PC-3 (cell line): ENCODE data around the gene ZNF385B. TPM values are rescaled to one million over a fixed set of nuclear protein-coding genes. Genes with fewer than 3 reads are reported as not detected.

ENCODE experiments used
- ATAC-seq: fragments of 200-7000 bp; cut with Tn5 transposase; 2 replicates; pipeline ENCODE4 v1.9.1; 2020; ENCODE audit warnings: mild to moderate bottlenecking, moderate library complexity
- BruUV-seq: library from RNA; stranded (reverse); fragments of 400-500 nt; replicated peaks from 2 replicates; lab custom pipeline; 2021; lab: Mats Ljungman, UMichigan
- CTCF ChIA-PET: fragments of 300-600 bp; sonication (Branson Sonifier 250); formaldehyde crosslinking; loops from one replicate; lab custom pipeline; 2022; ENCODE audit warnings: antibody characterized with exemption; lab: Charles Lee
- POLR2A ChIA-PET: fragments of 300-600 bp; sonication (Branson Sonifier 250); formaldehyde crosslinking; loops from one replicate; lab custom pipeline; 2022; ENCODE audit warnings: antibody characterized with exemption; ENCODE audit not compliant: unreplicated experiment; lab: Charles Lee
- DNase-seq: peaks from one replicate; pipeline ENCODE4 v3.0.0-alpha.2; 2015
- H2AFZ ChIP-seq: fragments of 300-600 bp; sonication (generic); 2 replicates; pipeline ENCODE4 v1.6.0; 2016; ENCODE audit warnings: antibody characterized with exemption, low read length
- H3F3A ChIP-seq: fragments of 300-600 bp; sonication (generic); one replicate; pipeline ENCODE4 v1.6.0; 2017; ENCODE audit warnings: antibody characterized with exemption, low read length, control low read depth, mild to moderate bottlenecking; ENCODE audit not compliant: unreplicated experiment
- H3K27ac ChIP-seq: fragments of 300-600 bp; sonication (generic); 2 replicates; pipeline ENCODE4 v1.5.1; 2016; ENCODE audit warnings: mild to moderate bottlenecking, low read length
- H3K27me3 ChIP-seq: fragments of 300-600 bp; sonication (generic); 2 replicates; pipeline ENCODE4 v1.6.1; 2016; ENCODE audit warnings: low read length, mixed read lengths
- H3K36me3 ChIP-seq: fragments of 300-600 bp; sonication (generic); 2 replicates; pipeline ENCODE4 v1.6.1; 2016; ENCODE audit warnings: low read depth, mixed run types, low read length, mixed read lengths
- H3K4me1 ChIP-seq: fragments of 300-600 bp; sonication (generic); 2 replicates; pipeline ENCODE4 v1.5.1; 2016; ENCODE audit warnings: low read length; ENCODE audit not compliant: insufficient read depth
- H3K4me2 ChIP-seq: fragments of 300-600 bp; sonication (generic); 2 replicates; pipeline ENCODE4 v1.6.0; 2016; ENCODE audit warnings: low read length
- H3K4me3 ChIP-seq: fragments of 300-600 bp; sonication (generic); 2 replicates; pipeline ENCODE4 v1.5.1; 2016; ENCODE audit warnings: mild to moderate bottlenecking, low read length, mixed read lengths
- H3K79me2 ChIP-seq: fragments of 300-600 bp; sonication (generic); 2 replicates; pipeline ENCODE4 v1.6.1; 2017; ENCODE audit warnings: low read length, mixed read lengths
- H3K9ac ChIP-seq: fragments of 300-600 bp; sonication (generic); 2 replicates; pipeline ENCODE4 v1.6.0; 2016; ENCODE audit warnings: mild to moderate bottlenecking, low read length
- H3K9me2 ChIP-seq: fragments of 300-600 bp; sonication (generic); replicated peaks from 2 replicates; pipeline ENCODE4 v1.6.1; 2016; ENCODE audit warnings: mixed run types, low read length, mixed read lengths
- H3K9me3 ChIP-seq: fragments of 300-600 bp; sonication (generic); 2 replicates; pipeline ENCODE4 v1.6.1; 2016; ENCODE audit warnings: low read length, mixed read lengths
- H4K20me1 ChIP-seq: fragments of 300-600 bp; sonication (generic); 2 replicates; pipeline ENCODE4 v1.6.1; 2016; ENCODE audit warnings: low read length, mixed read lengths
- CTCF ChIP-seq: fragments of 300-600 bp; sonication (generic); conservative IDR thresholded peaks from 2 replicates; pipeline ENCODE4 v1.5.1; 2017; ENCODE audit warnings: antibody characterized with exemption, low read depth, mild to moderate bottlenecking, low read length
- EZH2 ChIP-seq: fragments of 300-600 bp; sonication (generic); IDR thresholded peaks from one replicate; pipeline ENCODE4 v1.6.1; 2017; ENCODE audit warnings: antibody characterized with exemption, mild to moderate bottlenecking, low read length; ENCODE audit not compliant: unreplicated experiment
- EZH2phosphoT487 ChIP-seq: fragments of 300-600 bp; sonication (generic); IDR thresholded peaks from 2 replicates; pipeline ENCODE4 v1.6.1; 2018; ENCODE audit warnings: mild to moderate bottlenecking, antibody characterized with exemption, low read length, borderline replicate concordance
- intact Hi-C: fragments of 100-400 bp; cut with micrococcal nuclease; formaldehyde crosslinking; loops from 2 replicates; pipeline ENCODE4 v1.9.0; 2023
- total RNA-seq: library from RNA; depleted of rRNA; stranded (reverse); fragments of >200 nt; gene quantifications from 2 replicates; pipeline ENCODE4 v1.2.3, GENCODE V29; 2014

ZNF385B gene
- total RNA-seq, 1 experiment from 2014 or later: 2.4 TPM

- ChIA-PET POLR2A (no interaction called here), CTCF (interaction anchor here (0.6 kb wide), 1 partner anchor 1028 kb away, joined by 3 read pairs; no protein-coding TSS in a partner anchor)
- Histone ChIP-seq H4K20me1 (no peaks in the 10 kb centered on the region), H3K9me2 (no peaks in the 10 kb centered on the region), H2AFZ (no peak overlapping the region), H3K79me2 (no peaks in the 10 kb centered on the region), H3K9ac (no peak overlapping the region), H3K9me3 (no peaks in the 10 kb centered on the region), H3K4me3 (no peak overlapping the region), H3K4me1 (no peaks in the 10 kb centered on the region), H3K27ac (no peak overlapping the region), H3K27me3 (no peaks in the 10 kb centered on the region), H3F3A (no peaks in the 10 kb centered on the region), H3K36me3 (no peaks in the 10 kb centered on the region), H3K4me2 (no peak overlapping the region)
- ATAC-seq: no peak
- no TSS peak for BruUV-seq
- intact Hi-C loops: no loop called here
- TF ChIP-seq CTCF (no peak), EZH2phosphoT487 (no peak), EZH2 (no peak)
- DNase-seq: no peak
Observed at GRCh38 chr2:179764710-179765109, 96.7 kb downstream of the ZNF385B start.

GRCh38 chr2:179758636-179759035, 102.8 kb downstream of the ZNF385B start:
- no TSS peak for BruUV-seq
- H3K9ac ChIP-seq: no peak overlapping the region
- H3K4me3 ChIP-seq: no peak overlapping the region
- H3K4me1 ChIP-seq: no peaks in the 10 kb centered on the region
- no peaks in the 10 kb centered on the region for H3K79me2 ChIP-seq
- no peaks in the 10 kb centered on the region for H3K27me3 ChIP-seq
- ChIA-PET CTCF (no interaction called here), POLR2A (interaction anchor here (0.7 kb wide), 1 partner anchor 94 kb away, joined by 4 read pairs; no protein-coding TSS in a partner anchor)
- TF ChIP-seq CTCF (no peak), EZH2 (no peak), EZH2phosphoT487 (no peak)
- H3K36me3 ChIP-seq: no peaks in the 10 kb centered on the region
- no peaks in the 10 kb centered on the region for H3K9me3 ChIP-seq
- H3K27ac ChIP-seq: no peak overlapping the region
- no peak for ATAC-seq
- intact Hi-C loops: loop anchor here (10.0 kb wide), 1 partner anchor 534 kb away; no protein-coding TSS in a partner anchor
- H4K20me1 ChIP-seq: no peaks in the 10 kb centered on the region
- no peaks in the 10 kb centered on the region for H3K9me2 ChIP-seq
- no peak overlapping the region for H2AFZ ChIP-seq
- no peak for DNase-seq
- H3F3A ChIP-seq: no peaks in the 10 kb centered on the region
- H3K4me2 ChIP-seq: no peak overlapping the region

GRCh38 chr2:179751163-179751809, 110.1 kb downstream of the ZNF385B start:
- Histone ChIP-seq H3K9me2 (no peaks in the 10 kb centered on the region), H3K79me2 (no peaks in the 10 kb centered on the region), H3K4me2 (no peak overlapping the region), H3F3A (no peaks in the 10 kb centered on the region), H3K9ac (no peak overlapping the region), H3K36me3 (no peaks in the 10 kb centered on the region), H3K4me3 (no peak overlapping the region), H4K20me1 (no peaks in the 10 kb centered on the region), H3K27ac (no peak overlapping the region), H3K27me3 (no peaks in the 10 kb centered on the region), H3K4me1 (no peaks in the 10 kb centered on the region), H3K9me3 (no peaks in the 10 kb centered on the region), H2AFZ (no peak overlapping the region)
- BruUV-seq: no TSS peak
- POLR2A ChIA-PET: no interaction called here
- ATAC-seq: peak; percentile 33; the same call in 1 of the 2 replicates
- peak; percentile 50 for DNase-seq
- TF ChIP-seq EZH2 (no peak), EZH2phosphoT487 (no peak), CTCF (peak; percentile 83)
- intact Hi-C loops: loop anchor here (1.0 to 10.0 kb wide), 9 partner anchors 74 to 989 kb away; no protein-coding TSS in a partner anchor
- CTCF ChIA-PET: no interaction called here
